SH-SY5Y (cell line): ENCODE results near the gene TBC1D13.

Experiments used
- GATA2 ChIP-seq: IDR thresholded peaks from 2 replicates; pipeline ENCODE4 v1.6.1; 2011; ENCODE audit warnings: mild to moderate bottlenecking, low read depth, low read length
- GATA3 ChIP-seq: IDR thresholded peaks from 2 replicates; pipeline ENCODE4 v1.6.1; 2011; ENCODE audit warnings: low read depth, mild to moderate bottlenecking, low read length, moderate library complexity

- TF ChIP-seq GATA3 (no peak), GATA2 (no peak)
These were observed 16.6 kb upstream of the TBC1D13 start for GRCh38 chr9:128770286-128771030.
